HepG2 (cell line): ENCODE measurements around the gene UPF3A. TPM values are rescaled to one million over a fixed set of nuclear protein-coding genes. Genes with fewer than 3 reads are reported as not detected.
A peak's percentile ranks its signal among the peaks of the same experiment; 100 is the strongest.

Experiments
- ARNTL ChIP-seq: sonication (generic); formaldehyde crosslinking; IDR thresholded peaks from 2 replicates; pipeline ENCODE4 v1.4.0; 2020; ENCODE audit warnings: mild to moderate bottlenecking, missing genetic modification reagents
- DR1 ChIP-seq: sonication (generic); formaldehyde crosslinking; IDR thresholded peaks from 2 replicates; pipeline ENCODE4 v1.8.0; 2021; ENCODE audit warnings: mild to moderate bottlenecking, missing genetic modification reagents, inconsistent platforms
- EEA1 ChIP-seq: sonication (generic); formaldehyde crosslinking; IDR thresholded peaks from 2 replicates; pipeline ENCODE4 v1.5.1; 2020; ENCODE audit warnings: mild to moderate bottlenecking, missing genetic modification reagents, borderline replicate concordance
- HHEX ChIP-seq: IDR thresholded peaks from 2 replicates; pipeline ENCODE4 v1.6.1; 2016; ENCODE audit warnings: control low read depth
- IKZF5 ChIP-seq: IDR thresholded peaks from 2 replicates; pipeline ENCODE4 v1.6.1; 2018; ENCODE audit warnings: missing genetic modification reagents, mild to moderate bottlenecking, missing compliant biosample characterization
- NFIC ChIP-seq: IDR thresholded peaks from 2 replicates; pipeline ENCODE4 v1.6.1; 2012; ENCODE audit warnings: mild to moderate bottlenecking, low read length, inconsistent platforms
- TBP ChIP-seq: sonication (generic); formaldehyde crosslinking; IDR thresholded peaks from 2 replicates; pipeline ENCODE4 v1.5.0; 2020; ENCODE audit warnings: missing genetic modification reagents
- ZNF484 ChIP-seq: sonication (generic); formaldehyde crosslinking; IDR thresholded peaks from 2 replicates; pipeline ENCODE4 v1.5.1; 2020; ENCODE audit warnings: mild to moderate bottlenecking, low read depth, missing genetic modification reagents, borderline replicate concordance
- ZNF672 ChIP-seq: sonication (generic); formaldehyde crosslinking; IDR thresholded peaks from 2 replicates; pipeline ENCODE4 v1.8.1; 2022; ENCODE audit warnings: missing genetic modification reagents
- ZNF850 ChIP-seq: sonication (generic); formaldehyde crosslinking; conservative IDR thresholded peaks from 2 replicates; pipeline ENCODE4 v1.9.0; 2021; ENCODE audit warnings: mild to moderate bottlenecking, missing genetic modification reagents
- polyA plus RNA-seq, 8 experiments: library from polyadenylated mRNA; depleted of rRNA in 3 of 8; stranded (reverse) in 7 of 8; unstranded in 1 of 8; fragments of >200 nt; fragmentation: Illumina TruSeq in 4 of 8; extraction: Trizol in 4 of 8; gene quantifications; 2 replicates each; pipeline versions ENCODE4 v1.2.1 to v1.2.3, GENCODE V29; 2011 to 2016; ENCODE audit warnings: low read depth in 4 of 8, missing spikeins in 1 of 8, mixed read lengths in 1 of 8; ENCODE audit not compliant: insufficient read depth in 1 of 8
- total RNA-seq, 5 experiments: library from RNA; depleted of rRNA; stranded (reverse); fragments of >200 nt; fragmentation: Illumina TruSeq; extraction: Trizol; gene quantifications; 2 replicates each; pipeline ENCODE4 v1.2.3, GENCODE V29; 2016; ENCODE audit warnings: low read depth in 1 of 5
- TF ChIP-seq, protein P1 (sequence below): sonication (generic); formaldehyde crosslinking; IDR thresholded peaks from 2 replicates; pipeline ENCODE4 v1.4.0; 2020; ENCODE audit warnings: mild to moderate bottlenecking, missing genetic modification reagents
- TF ChIP-seq, protein P2 (sequence below), 2 experiments: sonication (generic) in 1 of 2; formaldehyde crosslinking in 1 of 2; IDR thresholded peaks; 2 replicates each; pipeline versions ENCODE4 v1.5.1 to v1.6.1; 2011 to 2020; ENCODE audit warnings: borderline replicate concordance in 1 of 2, low read depth in 1 of 2, low read length in 1 of 2, mild to moderate bottlenecking in 1 of 2, missing genetic modification reagents in 1 of 2, moderate library complexity in 1 of 2
- TF ChIP-seq, protein P3 (sequence below): IDR thresholded peaks from 2 replicates; pipeline ENCODE4 v1.6.1; 2016; ENCODE audit warnings: low read depth
- TF ChIP-seq, protein P4 (sequence below): sonication (generic); formaldehyde crosslinking; IDR thresholded peaks from 2 replicates; pipeline ENCODE4 v1.4.0; 2020; ENCODE audit warnings: missing genetic modification reagents
- TF ChIP-seq, protein P5 (sequence below): sonication (generic); formaldehyde crosslinking; conservative IDR thresholded peaks from 2 replicates; pipeline ENCODE4 v1.4.0; 2020; ENCODE audit warnings: missing genetic modification reagents

UPF3A gene
- total and polyA plus RNA-seq, 2 of the 13 experiments (the other 11 are each of a cell fraction or from before 2014, with no cell fraction given) = 60.2 to 63.8 TPM

GRCh38 chr13:114281351-114282040 lies at the start of gene UPF3A (continued):
- TF ChIP-seq ZNF850 (CRISPR knock-in tag) (no peak), NFIC (no peak), ZNF672 (CRISPR knock-in tag) (no peak), HHEX (CRISPR knock-in tag) (no peak), ARNTL (CRISPR knock-in tag) (no peak; the same call in none of the 2 replicates), EEA1 (CRISPR knock-in tag) (0 out of 2 replicates have a peak, but pooled peaks have one; percentile 40), ZNF484 (CRISPR knock-in tag) (no peak), DR1 (CRISPR knock-in tag) (no peak), TBP (CRISPR knock-in tag) (no peak), IKZF5 (CRISPR knock-in tag) (peak; percentile 64; the same call in 1 of the 2 replicates)
- TF ChIP-seq, protein P1, sequence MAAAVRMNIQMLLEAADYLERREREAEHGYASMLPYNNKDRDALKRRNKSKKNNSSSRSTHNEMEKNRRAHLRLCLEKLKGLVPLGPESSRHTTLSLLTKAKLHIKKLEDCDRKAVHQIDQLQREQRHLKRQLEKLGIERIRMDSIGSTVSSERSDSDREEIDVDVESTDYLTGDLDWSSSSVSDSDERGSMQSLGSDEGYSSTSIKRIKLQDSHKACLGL (CRISPR knock-in tag) = peak; percentile 68
- TF ChIP-seq, protein P2, sequence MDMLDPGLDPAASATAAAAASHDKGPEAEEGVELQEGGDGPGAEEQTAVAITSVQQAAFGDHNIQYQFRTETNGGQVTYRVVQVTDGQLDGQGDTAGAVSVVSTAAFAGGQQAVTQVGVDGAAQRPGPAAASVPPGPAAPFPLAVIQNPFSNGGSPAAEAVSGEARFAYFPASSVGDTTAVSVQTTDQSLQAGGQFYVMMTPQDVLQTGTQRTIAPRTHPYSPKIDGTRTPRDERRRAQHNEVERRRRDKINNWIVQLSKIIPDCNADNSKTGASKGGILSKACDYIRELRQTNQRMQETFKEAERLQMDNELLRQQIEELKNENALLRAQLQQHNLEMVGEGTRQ (IDR thresholded peaks at IDR 0.05; ENCODE audit: low read depth, low read length) = no peak
- TF ChIP-seq, protein P2 (CRISPR knock-in tag; IDR thresholded peaks at IDR 0.05; ENCODE audit: borderline replicate concordance) = no peak
- TF ChIP-seq, protein P3, sequence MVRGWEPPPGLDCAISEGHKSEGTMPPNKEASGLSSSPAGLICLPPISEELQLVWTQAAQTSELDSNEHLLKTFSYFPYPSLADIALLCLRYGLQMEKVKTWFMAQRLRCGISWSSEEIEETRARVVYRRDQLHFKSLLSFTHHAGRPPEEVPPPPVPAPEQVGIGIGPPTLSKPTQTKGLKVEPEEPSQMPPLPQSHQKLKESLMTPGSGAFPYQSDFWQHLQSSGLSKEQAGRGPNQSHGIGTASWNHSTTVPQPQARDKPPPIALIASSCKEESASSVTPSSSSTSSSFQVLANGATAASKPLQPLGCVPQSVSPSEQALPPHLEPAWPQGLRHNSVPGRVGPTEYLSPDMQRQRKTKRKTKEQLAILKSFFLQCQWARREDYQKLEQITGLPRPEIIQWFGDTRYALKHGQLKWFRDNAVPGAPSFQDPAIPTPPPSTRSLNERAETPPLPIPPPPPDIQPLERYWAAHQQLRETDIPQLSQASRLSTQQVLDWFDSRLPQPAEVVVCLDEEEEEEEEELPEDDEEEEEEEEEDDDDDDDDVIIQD (CRISPR knock-in tag) = no peak
- TF ChIP-seq, protein P4, sequence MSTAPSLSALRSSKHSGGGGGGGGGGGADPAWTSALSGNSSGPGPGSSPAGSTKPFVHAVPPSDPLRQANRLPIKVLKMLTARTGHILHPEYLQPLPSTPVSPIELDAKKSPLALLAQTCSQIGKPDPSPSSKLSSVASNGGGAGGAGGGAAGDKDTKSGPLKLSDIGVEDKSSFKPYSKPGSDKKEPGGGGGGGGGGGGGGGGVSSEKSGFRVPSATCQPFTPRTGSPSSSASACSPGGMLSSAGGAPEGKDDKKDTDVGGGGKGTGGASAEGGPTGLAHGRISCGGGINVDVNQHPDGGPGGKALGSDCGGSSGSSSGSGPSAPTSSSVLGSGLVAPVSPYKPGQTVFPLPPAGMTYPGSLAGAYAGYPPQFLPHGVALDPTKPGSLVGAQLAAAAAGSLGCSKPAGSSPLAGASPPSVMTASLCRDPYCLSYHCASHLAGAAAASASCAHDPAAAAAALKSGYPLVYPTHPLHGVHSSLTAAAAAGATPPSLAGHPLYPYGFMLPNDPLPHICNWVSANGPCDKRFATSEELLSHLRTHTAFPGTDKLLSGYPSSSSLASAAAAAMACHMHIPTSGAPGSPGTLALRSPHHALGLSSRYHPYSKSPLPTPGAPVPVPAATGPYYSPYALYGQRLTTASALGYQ (CRISPR knock-in tag) = no peak
- TF ChIP-seq, protein P5, sequence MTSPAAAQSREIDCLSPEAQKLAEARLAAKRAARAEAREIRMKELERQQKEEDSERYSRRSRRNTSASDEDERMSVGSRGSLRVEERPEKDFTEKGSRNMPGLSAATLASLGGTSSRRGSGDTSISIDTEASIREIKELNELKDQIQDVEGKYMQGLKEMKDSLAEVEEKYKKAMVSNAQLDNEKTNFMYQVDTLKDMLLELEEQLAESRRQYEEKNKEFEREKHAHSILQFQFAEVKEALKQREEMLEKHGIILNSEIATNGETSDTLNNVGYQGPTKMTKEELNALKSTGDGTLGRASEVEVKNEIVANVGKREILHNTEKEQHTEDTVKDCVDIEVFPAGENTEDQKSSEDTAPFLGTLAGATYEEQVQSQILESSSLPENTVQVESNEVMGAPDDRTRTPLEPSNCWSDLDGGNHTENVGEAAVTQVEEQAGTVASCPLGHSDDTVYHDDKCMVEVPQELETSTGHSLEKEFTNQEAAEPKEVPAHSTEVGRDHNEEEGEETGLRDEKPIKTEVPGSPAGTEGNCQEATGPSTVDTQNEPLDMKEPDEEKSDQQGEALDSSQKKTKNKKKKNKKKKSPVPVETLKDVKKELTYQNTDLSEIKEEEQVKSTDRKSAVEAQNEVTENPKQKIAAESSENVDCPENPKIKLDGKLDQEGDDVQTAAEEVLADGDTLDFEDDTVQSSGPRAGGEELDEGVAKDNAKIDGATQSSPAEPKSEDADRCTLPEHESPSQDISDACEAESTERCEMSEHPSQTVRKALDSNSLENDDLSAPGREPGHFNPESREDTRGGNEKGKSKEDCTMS = no peak
